Kasumi-1 (cell line): ENCODE data around the gene REC8.
"Not testable (repeated sequence)": the region's sequence is repeated elsewhere in the genome, so short reads cannot be mapped to it uniquely, and the experiment has no call there.

Experiments used
- DNase-seq, 2 experiments: peaks; one replicate each; lab custom pipeline; 2025; lab: John Stamatoyannopoulos, UW

REC8 gene

GRCh38 chr14:24204163-24205146, 32.6 kb downstream of the REC8 start:
- no peak for DNase-seq

GRCh38 chr14:24206260-24207103, 34.6 kb downstream of the REC8 start:
- DNase-seq: no peak

GRCh38 chr14:24207104-24207551, 35.2 kb downstream of the REC8 start:
- DNase-seq: no peak

- no peak for DNase-seq
Observed at GRCh38 chr14:24207625-24208024, 35.7 kb downstream of the REC8 start.

- no peak for DNase-seq
Observed at GRCh38 chr14:24211311-24211710, 39.4 kb downstream of the REC8 start.

DNA sequence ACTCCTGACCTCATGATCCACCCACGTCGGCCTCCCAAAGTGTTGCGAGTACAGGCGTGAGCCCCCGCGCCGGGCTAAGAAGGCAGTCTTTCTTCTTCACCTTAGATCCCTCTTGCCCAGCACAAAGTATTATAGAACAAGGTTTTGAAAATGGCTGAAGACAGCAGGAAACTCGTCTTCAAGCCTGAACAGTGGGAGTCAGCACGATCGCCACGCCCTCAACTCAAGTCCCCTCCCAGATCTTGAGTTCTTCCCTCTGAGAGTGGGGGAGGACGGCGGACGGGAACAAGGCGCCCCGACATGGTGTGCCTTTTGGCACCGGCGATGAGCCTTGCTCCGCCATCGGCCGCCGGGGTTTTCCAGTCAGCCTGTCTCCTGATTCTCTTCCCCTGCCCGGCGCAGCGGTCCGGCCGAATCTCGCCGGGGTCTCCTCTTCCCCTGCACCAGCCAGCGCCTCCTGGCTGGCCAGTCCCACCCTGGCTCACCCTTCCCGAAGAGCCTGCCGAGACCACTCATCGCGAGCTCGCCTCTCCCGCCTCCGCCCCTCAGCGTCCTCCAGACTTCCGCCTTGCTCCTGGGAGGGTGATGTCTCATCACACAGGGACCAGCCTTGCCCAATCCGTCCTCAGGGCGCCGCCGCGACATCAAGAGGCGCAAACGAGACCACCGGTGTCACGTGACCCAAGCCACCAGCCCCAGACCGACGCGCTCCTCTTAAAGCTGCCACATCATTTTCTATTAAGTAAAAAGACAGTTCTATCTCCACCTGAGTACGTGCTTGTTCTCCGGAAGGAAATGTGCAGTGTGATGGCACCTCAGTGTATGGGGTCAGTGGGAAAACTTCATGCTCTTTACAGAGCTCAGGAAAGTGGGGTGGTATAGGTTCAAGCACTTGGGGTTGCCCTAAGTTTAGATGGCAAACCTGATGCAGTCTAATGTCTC, 41.3 kb downstream of the REC8 start, which contains the start of gene CHMP4A:
TSS of gene CHMP4A (minus strand) at position 565 of the 942 bp plus-strand sequence. CDS start at position 516, 49 bp downstream.
- DNase-seq: peak; percentile 97

DNA sequence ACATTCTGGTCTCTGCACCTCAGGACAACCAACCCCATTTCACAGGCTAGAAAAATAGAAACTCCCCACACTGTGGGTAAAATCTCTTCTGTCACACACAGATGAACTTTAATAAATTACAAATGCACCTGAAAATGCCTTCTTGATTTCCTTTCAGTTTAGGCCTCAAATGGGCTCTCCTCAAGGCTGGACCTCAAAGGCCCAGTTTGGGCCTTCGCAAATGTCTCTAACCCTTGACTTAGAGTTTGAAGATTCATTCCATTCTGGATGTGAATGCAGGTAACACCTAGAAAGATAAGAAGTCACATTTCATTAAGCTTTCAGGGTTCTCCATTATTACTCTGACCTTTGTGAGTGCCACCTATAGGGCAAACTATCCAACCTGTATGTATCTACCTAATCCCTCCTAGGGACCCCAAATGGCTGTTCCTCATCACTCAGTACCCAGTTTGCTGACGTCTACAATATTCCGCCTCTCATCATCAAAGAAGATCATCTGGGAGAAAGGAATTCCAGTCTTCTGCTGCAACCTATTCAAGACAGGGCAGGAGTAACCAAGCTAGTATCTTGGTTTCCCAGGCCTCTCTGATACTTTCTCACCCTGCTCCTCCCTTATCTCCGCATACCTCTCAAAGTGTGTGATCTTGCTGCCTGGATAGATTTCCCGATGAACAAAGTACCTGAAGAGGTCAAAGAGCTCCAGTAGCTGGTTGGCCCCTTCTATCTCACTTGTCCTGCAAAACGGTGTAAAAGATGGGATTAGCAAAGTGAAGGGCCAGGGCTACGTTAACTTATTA, 42.2 kb downstream of the REC8 start:
- no peak for DNase-seq

- peak; percentile 91 to 92 for DNase-seq
Observed at GRCh38 chr14:24215495-24216344, 43.8 kb downstream of the REC8 start, which contains the start of gene MDP1. Gene MDP1 (minus strand): TSS chr14:24216066. CDS start chr14:24215955, 111 bp downstream.

GRCh38 chr14:24216345-24216699, 44.4 kb downstream of the REC8 start:
- no peak for DNase-seq

GRCh38 chr14:24216876-24217275, 45.0 kb downstream of the REC8 start:
- not testable (repeated sequence) for DNase-seq

DNA sequence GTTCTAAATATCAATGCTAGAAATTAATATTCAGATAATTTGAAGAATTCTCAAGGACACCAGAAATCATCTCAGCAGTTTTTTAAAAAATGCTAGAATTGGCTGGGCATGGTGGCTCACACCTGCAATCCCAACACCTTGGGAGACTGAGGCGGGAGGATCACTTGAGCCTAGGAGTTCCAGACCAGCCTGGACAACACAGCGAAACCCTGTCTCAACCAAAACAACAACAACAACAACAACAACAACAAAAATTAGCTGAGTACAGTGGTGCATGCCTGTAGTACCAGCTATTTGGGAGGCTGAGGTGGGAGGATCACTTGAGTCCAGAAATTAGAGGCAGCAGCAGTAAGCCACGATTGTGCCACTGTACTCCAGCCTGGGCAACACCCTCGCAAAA, 47.2 kb downstream of the REC8 start:
- no peak for DNase-seq

DNA sequence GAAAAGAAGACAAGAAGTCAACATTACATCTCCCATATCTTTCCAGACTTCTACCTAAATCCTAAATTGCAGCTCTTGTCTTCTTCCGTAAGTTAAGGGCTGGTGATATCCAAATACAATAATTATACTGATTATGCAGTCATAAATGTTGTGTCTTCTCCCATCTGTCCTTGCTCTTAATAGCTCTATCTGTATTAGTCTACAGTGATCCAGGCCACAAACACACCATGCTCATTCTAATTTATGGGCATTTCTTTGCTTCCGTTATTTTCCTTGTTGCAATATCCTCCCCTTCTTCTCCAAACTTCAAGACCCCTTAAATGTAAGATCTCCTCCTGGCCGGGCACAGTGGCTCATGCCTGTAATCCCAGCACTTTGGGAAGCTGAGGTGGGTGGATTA, 47.6 kb downstream of the REC8 start:
- no peak for DNase-seq

DNA sequence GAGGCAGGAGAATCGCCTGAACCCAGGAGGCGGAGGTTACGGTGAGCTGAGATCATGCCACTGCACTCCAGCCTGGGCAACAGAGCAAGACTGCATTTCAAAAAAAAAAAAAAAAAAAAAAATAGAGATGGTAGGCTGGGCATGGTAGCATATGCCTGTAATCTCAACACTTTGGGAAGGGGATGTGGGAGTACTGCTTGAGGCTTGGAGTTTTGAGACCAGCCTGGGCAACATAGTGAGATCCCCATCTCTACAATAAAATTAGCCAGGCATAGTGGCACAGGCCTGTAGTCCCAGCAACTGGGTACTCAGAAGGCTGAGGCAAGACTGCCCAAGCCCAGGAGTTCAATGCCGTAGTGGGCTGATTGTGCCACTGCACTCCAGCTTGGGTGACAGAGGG, 51.1 kb downstream of the REC8 start:
- not testable (repeated sequence) for DNase-seq

GRCh38 chr14:24224618-24225071, 52.8 kb downstream of the REC8 start:
- no peak for DNase-seq

DNA sequence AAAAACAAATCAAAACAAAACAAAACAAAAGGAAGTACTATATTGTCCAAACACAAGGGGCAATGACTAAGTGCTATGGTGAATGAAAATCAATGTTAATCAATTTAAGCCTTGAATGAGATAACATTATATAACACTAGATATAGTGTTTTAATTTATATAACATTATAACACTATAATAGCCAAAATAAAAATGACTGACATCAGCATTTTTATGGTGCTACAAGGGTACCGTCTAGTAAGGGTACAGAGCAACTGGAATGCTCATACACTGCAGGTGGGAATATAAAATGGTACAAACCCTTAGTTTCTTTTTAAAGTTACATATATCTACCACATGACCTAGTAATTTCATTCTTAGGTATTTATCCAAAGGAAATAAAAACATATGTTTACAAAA, 54.6 kb downstream of the REC8 start:
- DNase-seq: no peak

- DNase-seq: no peak
Observed at GRCh38 chr14:24228902-24229301, 57.0 kb downstream of the REC8 start.
